Measurements from ENCODE around the gene SFRP2.

Gene SFRP2

GRCh38 chr4:153794006-153794405, 5.1 kb upstream of the SFRP2 start:
- no peak for DNase-seq

GRCh38 chr4:153792618-153793247, 3.9 kb upstream of the SFRP2 start:
- DNase-seq: no peak

GRCh38 chr4:153791746-153792617, 3.1 kb upstream of the SFRP2 start:
- peak; percentile 39 for DNase-seq

GRCh38 chr4:153790962-153791551, 2.2 kb upstream of the SFRP2 start:
- no peak for DNase-seq

- no peak for DNase-seq
Measured at GRCh38 chr4:153790500-153790865, 1.6 kb upstream of the SFRP2 start.

- no peak for DNase-seq
Measured at GRCh38 chr4:153789741-153790499, 1.0 kb upstream of the SFRP2 start.

GRCh38 chr4:153788051-153788412, 851 bp downstream of the SFRP2 start:
- no peak for DNase-seq

GRCh38 chr4:153787575-153787974, 1.3 kb downstream of the SFRP2 start:
- no peak for DNase-seq

GRCh38 chr4:153787061-153787560, 1.8 kb downstream of the SFRP2 start:
- DNase-seq: no peak

- peak; percentile 32 for DNase-seq
Measured at GRCh38 chr4:153785910-153786721, 2.8 kb downstream of the SFRP2 start.

GRCh38 chr4:153784166-153784699, 4.7 kb downstream of the SFRP2 start:
- no peak for DNase-seq

- no peak for DNase-seq
Measured at GRCh38 chr4:153782581-153782980, 6.3 kb downstream of the SFRP2 start.

- no peak for DNase-seq
Measured at GRCh38 chr4:153781717-153782416, 7.0 kb downstream of the SFRP2 start.

- no peak for DNase-seq
Measured at GRCh38 chr4:153781280-153781679, 7.6 kb downstream of the SFRP2 start.

GRCh38 chr4:153780876-153781275, 8.0 kb downstream of the SFRP2 start:
- DNase-seq: no peak

GRCh38 chr4:153780221-153780620, 8.7 kb downstream of the SFRP2 start:
- DNase-seq: no peak

GRCh38 chr4:153778383-153778782, 10.5 kb downstream of the SFRP2 start:
- no peak for DNase-seq

- no peak for DNase-seq
Measured at GRCh38 chr4:153777421-153777820, 11.5 kb downstream of the SFRP2 start.

- DNase-seq: no peak
Measured at GRCh38 chr4:153776601-153777000, 12.3 kb downstream of the SFRP2 start.

- DNase-seq: no peak
Measured at GRCh38 chr4:153773236-153773690, 15.6 kb downstream of the SFRP2 start.

GRCh38 chr4:153771046-153771445, 17.8 kb downstream of the SFRP2 start:
- DNase-seq: peak; percentile 43

Data from suppressor macrophage treated with lipopolysaccharide for 4 hours (primary cell).